HepG2 (cell line): ENCODE data around the gene B3GALT6. TPM values are rescaled to one million over a fixed set of nuclear protein-coding genes. Genes with fewer than 3 reads are reported as not detected.

Experiments
- ARID5B ChIP-seq: IDR thresholded peaks from 2 replicates; pipeline ENCODE4 v1.4.0; 2020; ENCODE audit warnings: mild to moderate bottlenecking, missing genetic modification reagents
- CEBPZ ChIP-seq: IDR thresholded peaks from 2 replicates; pipeline ENCODE4 v1.6.1; 2012; ENCODE audit warnings: low read length, improper control_type of control experiment
- CREB1 ChIP-seq, 2 experiments: fragments of 450-650 bp in 1 of 2; IDR thresholded peaks; 2 replicates each; pipeline ENCODE4 v1.6.1; 2016 to 2017; ENCODE audit warnings: control low read depth in 1 of 2, mild to moderate bottlenecking in 1 of 2, missing compliant biosample characterization in 1 of 2, missing genetic modification characterization in 1 of 2
- CSRNP2 ChIP-seq: sonication (generic); formaldehyde crosslinking; conservative IDR thresholded peaks from 2 replicates; pipeline ENCODE4 v1.8.0; 2022; ENCODE audit warnings: low read depth, missing genetic modification reagents
- IRX3 ChIP-seq: sonication (generic); formaldehyde crosslinking; IDR thresholded peaks from 2 replicates; pipeline ENCODE4 v1.8.1; 2023; ENCODE audit warnings: mild to moderate bottlenecking, low read depth, missing genetic modification reagents, borderline replicate concordance
- REPIN1 ChIP-seq: sonication (generic); formaldehyde crosslinking; IDR thresholded peaks from 2 replicates; pipeline ENCODE4 v1.8.0; 2022; ENCODE audit warnings: missing genetic modification reagents, low read depth, mild to moderate bottlenecking, borderline replicate concordance
- SAP130 ChIP-seq: IDR thresholded peaks from 2 replicates; pipeline ENCODE4 v1.6.1; 2016; ENCODE audit warnings: low read depth
- SPEN ChIP-seq: sonication (generic); formaldehyde crosslinking; IDR thresholded peaks from 2 replicates; pipeline ENCODE4 v1.5.1; 2020; ENCODE audit warnings: low read depth, mild to moderate bottlenecking, missing genetic modification reagents
- USF2 ChIP-seq, 2 experiments: sonication (generic) in 1 of 2; formaldehyde crosslinking in 1 of 2; IDR thresholded peaks; 2 replicates each; pipeline versions ENCODE4 v1.5.1 to v1.6.1; 2011 to 2020; ENCODE audit warnings: borderline replicate concordance in 1 of 2, low read depth in 1 of 2, low read length in 1 of 2, mild to moderate bottlenecking in 1 of 2, missing genetic modification reagents in 1 of 2, moderate library complexity in 1 of 2
- ZBTB49 ChIP-seq: sonication (generic); formaldehyde crosslinking; IDR thresholded peaks from 2 replicates; pipeline ENCODE4 v1.4.0; 2020; ENCODE audit warnings: missing genetic modification reagents, borderline replicate concordance
- ZMYM2 ChIP-seq: sonication (generic); formaldehyde crosslinking; IDR thresholded peaks from 2 replicates; pipeline ENCODE4 v1.8.0; 2022; ENCODE audit warnings: mild to moderate bottlenecking, missing genetic modification reagents
- ZNF816 ChIP-seq: sonication (generic); formaldehyde crosslinking; IDR thresholded peaks from 2 replicates; pipeline ENCODE4 v1.8.0; 2022; ENCODE audit warnings: missing genetic modification reagents, mild to moderate bottlenecking, borderline replicate concordance
- polyA plus RNA-seq, 8 experiments: library from polyadenylated mRNA; depleted of rRNA in 3 of 8; stranded (reverse) in 7 of 8; unstranded in 1 of 8; fragments of >200 nt; fragmentation: Illumina TruSeq in 4 of 8; extraction: Trizol in 4 of 8; gene quantifications; 2 replicates each; pipeline versions ENCODE4 v1.2.1 to v1.2.3, GENCODE V29; 2011 to 2016; ENCODE audit warnings: low read depth in 4 of 8, missing spikeins in 1 of 8, mixed read lengths in 1 of 8; ENCODE audit not compliant: insufficient read depth in 1 of 8
- total RNA-seq, 5 experiments: library from RNA; depleted of rRNA; stranded (reverse); fragments of >200 nt; fragmentation: Illumina TruSeq; extraction: Trizol; gene quantifications; 2 replicates each; pipeline ENCODE4 v1.2.3, GENCODE V29; 2016; ENCODE audit warnings: low read depth in 1 of 5

Gene B3GALT6
- total and polyA plus RNA-seq, 2 of the 13 experiments (the other 11 are each of a cell fraction or from before 2014, with no cell fraction given) = 3.9 to 14.2 TPM

GRCh38 chr1:1231400-1232207, 433 bp upstream of the B3GALT6 start, which contains the start of gene SDF4 (continued):
- TF ChIP-seq CEBPZ (no peak), IRX3 (no peak; the same call in 1 of the 2 replicates), ZNF816 (CRISPR knock-in tag) (no peak), CREB1 (IDR thresholded peaks at IDR 0.05) (peak; percentile 71), CREB1 (CRISPR knock-in tag; IDR thresholded peaks at IDR 0.05) (peak; percentile 67), ARID5B (CRISPR knock-in tag) (no peak), SPEN (CRISPR knock-in tag) (no peak; the same call in 1 of the 2 replicates), ZMYM2 (CRISPR knock-in tag) (no peak), SAP130 (peak; percentile 89), USF2 (IDR thresholded peaks at IDR 0.05; ENCODE audit: low read depth, low read length) (peak; percentile 90), USF2 (CRISPR knock-in tag; IDR thresholded peaks at IDR 0.05; ENCODE audit: borderline replicate concordance) (peak; percentile 82; the same call in 1 of the 2 replicates), REPIN1 (CRISPR knock-in tag) (no peak; the same call in 1 of the 2 replicates), ZBTB49 (CRISPR knock-in tag) (no peak), CSRNP2 (no peak)
